Kidney (tissue), 14 donors: Measurements from ENCODE around the gene NACAD. TPM values are rescaled to one million over a fixed set of nuclear protein-coding genes. Genes with fewer than 3 reads are reported as not detected.

ENCODE experiments used
- DNase-seq, 5 donors: peaks; one replicate each; pipeline ENCODE4 v3.0.0-alpha.2; 2013 to 2020
- FAIRE-seq: peaks from 2 replicates; lab custom pipeline; 2012; peaks lifted over from hg19 to GRCh38; lab: Jason Lieb, UNC
- H3K27ac ChIP-seq, 2 donors: one replicate each; pipeline ENCODE4 v1.7.0; 2013; ENCODE audit warnings: low read depth in 2 of 2, low read length in 2 of 2, inconsistent platforms in 1 of 2
- H3K27me3 ChIP-seq: one replicate; pipeline ENCODE4 v1.7.1; 2013; ENCODE audit warnings: low read length, inconsistent platforms; ENCODE audit not compliant: control insufficient read depth, insufficient read depth
- H3K36me3 ChIP-seq, 3 donors: one replicate each; pipeline versions ENCODE4 v1.7.0 to v1.7.1; 2013; ENCODE audit warnings: low read length in 3 of 3, control low read depth in 1 of 3, inconsistent platforms in 1 of 3; ENCODE audit not compliant: insufficient read depth in 3 of 3, control insufficient read depth in 2 of 3
- H3K4me1 ChIP-seq, 3 donors: one replicate each; pipeline versions ENCODE4 v1.7.0 to v1.7.1; 2013; ENCODE audit warnings: low read length in 3 of 3, inconsistent platforms in 1 of 3, low read depth in 1 of 3; ENCODE audit not compliant: control insufficient read depth in 2 of 3, insufficient read depth in 2 of 3
- H3K4me3 ChIP-seq, 3 donors: one replicate each; pipeline versions ENCODE4 v1.7.0 to v1.8.1; 2013; ENCODE audit warnings: low read length in 3 of 3, control low read depth in 1 of 3, inconsistent platforms in 1 of 3
- H3K9ac ChIP-seq, 3 donors: one replicate each; pipeline versions ENCODE4 v1.7.0 to v1.7.1; 2013; ENCODE audit warnings: low read length in 3 of 3, control low read depth in 1 of 3, inconsistent platforms in 1 of 3
- H3K9me3 ChIP-seq, 3 donors: one replicate each; pipeline versions ENCODE4 v1.7.0 to v1.7.1; 2013; ENCODE audit warnings: low read length in 3 of 3, control low read depth in 1 of 3, inconsistent platforms in 1 of 3; ENCODE audit not compliant: control insufficient read depth in 2 of 3, insufficient read depth in 1 of 3
- intact Hi-C: fragments of 100-400 bp; cut with DNase I; formaldehyde crosslinking; loops from one replicate; pipeline ENCODE4 v1.11.1; 2022
- polyA plus RNA-seq: library from polyadenylated mRNA; stranded (reverse); fragments of 350-450 nt; fragmentation: Illumina TruSeq; extraction: RNeasy Lipid Tissue Mini Kit (QIAGEN cat#74804); gene quantifications from one replicate; pipeline ENCODE4 v1.2.3, GENCODE V29; 2014; ENCODE audit warnings: low read depth, low replicate concordance; ENCODE audit not compliant: insufficient read depth
- total RNA-seq: library from RNA; stranded (reverse); fragmentation: NEBNext Ultra II Directional; extraction: Animal tissue kit (Norgen Biotek cat#: 25700); gene quantifications from one replicate; pipeline ENCODE4 v1.2.1, GENCODE V29; 2021
- TF ChIP-seq, protein P1 (sequence below): IDR thresholded peaks from 3 replicates; pipeline ENCODE4 v1.5.1; 2012; ENCODE audit warnings: mild to moderate bottlenecking, moderate library complexity, borderline replicate concordance; ENCODE audit not compliant: insufficient read depth; ENCODE audit errors: extremely low read depth
- donor health status: control.
- donor health status: control.
- donor health status: control.
- donor health status: control.
- donor health status: control.
- donor health status: DM: yes; HTN: yes; CAD: no.
- donor health status: Normal renal cell carcinoma (clear cell type).

Gene NACAD
- total and polyA plus RNA-seq, 2 donors from 2014 or later = 4.2 to 5.0 TPM

DNA sequence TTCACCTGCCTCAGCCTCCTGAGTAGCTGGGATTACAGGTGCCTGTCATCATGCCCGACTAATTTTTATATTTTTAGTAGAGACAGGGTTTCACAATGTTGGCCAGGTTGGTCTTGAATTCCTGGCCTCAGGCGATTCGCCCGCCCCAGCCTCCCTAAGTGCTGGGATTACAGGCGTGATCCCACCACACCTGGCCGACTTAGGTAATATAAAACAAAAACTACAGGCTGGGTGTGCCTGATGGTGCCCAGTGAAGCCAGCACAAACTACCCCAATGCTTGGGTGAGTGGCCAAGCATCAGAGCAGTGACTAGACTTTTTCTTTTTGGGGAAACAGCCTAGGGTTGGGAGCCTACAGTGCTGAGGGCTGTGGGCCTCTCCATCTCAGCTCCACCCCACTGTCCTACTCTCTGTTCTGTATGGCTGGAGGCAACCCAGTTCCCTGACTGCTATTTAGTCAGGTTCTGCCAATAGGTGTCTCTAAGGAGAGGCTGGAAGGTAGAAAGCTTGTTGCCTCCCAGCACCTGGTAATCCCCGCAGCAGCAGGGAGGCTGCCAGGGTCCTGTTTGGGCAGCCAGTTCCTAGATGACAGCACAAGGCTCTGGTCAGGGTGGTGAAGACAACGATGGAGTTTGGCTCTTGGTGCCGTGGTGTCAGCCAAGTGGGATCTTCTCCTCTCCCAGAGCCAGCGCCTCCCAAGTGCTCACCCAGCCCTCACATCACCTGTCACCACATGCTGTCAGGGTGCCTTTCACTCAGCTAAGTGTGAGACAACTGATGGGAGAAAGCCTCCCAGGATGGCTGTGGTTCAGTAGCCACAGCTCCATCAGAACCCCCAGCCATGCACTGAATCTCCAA lies 10.4 kb upstream of the NACAD start:
- H3K36me3 ChIP-seq = peaks cover 6 to 51% (median 46%) of the 10 kb centered on the region in 3 donors
- DNase-seq = peak in 1 of 5 donors; percentile 15
- intact Hi-C loops = no loop called here
- TF ChIP-seq, protein P1, sequence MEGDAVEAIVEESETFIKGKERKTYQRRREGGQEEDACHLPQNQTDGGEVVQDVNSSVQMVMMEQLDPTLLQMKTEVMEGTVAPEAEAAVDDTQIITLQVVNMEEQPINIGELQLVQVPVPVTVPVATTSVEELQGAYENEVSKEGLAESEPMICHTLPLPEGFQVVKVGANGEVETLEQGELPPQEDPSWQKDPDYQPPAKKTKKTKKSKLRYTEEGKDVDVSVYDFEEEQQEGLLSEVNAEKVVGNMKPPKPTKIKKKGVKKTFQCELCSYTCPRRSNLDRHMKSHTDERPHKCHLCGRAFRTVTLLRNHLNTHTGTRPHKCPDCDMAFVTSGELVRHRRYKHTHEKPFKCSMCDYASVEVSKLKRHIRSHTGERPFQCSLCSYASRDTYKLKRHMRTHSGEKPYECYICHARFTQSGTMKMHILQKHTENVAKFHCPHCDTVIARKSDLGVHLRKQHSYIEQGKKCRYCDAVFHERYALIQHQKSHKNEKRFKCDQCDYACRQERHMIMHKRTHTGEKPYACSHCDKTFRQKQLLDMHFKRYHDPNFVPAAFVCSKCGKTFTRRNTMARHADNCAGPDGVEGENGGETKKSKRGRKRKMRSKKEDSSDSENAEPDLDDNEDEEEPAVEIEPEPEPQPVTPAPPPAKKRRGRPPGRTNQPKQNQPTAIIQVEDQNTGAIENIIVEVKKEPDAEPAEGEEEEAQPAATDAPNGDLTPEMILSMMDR = no peak
- no peak overlapping the region for H3K27ac ChIP-seq
- FAIRE-seq = no peak
- H3K4me1 ChIP-seq = no peaks in the 10 kb centered on the region
- H3K27me3 ChIP-seq = no peaks in the 10 kb centered on the region
- H3K9ac ChIP-seq = no peak overlapping the region
- H3K4me3 ChIP-seq = no peak overlapping the region
- peaks cover 0 to 2% (median 0%) of the 10 kb centered on the region in 3 donors for H3K9me3 ChIP-seq

DNA sequence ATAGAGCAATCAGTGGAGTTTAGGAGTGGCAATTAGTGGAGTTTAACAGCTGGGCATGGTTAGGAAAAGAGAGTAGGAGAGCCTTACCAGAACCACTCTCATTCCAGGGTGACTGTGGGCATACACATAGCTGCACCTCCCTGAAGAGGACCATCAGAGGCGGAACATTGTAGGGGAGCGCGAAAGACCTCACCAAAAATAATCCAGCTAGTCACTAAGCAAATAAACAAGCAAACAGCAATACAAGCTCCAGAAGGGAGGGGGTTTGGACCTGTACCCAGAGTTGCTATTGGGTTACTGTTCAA lies 4.1 kb upstream of the NACAD start:
- Histone ChIP-seq H3K9me3 (peaks cover 0 to 2% (median 0%) of the 10 kb centered on the region in 3 donors), H3K9ac (no peak overlapping the region), H3K27ac (no peak overlapping the region), H3K36me3 (no peaks in the 10 kb centered on the region), H3K4me3 (no peak overlapping the region), H3K27me3 (no peaks in the 10 kb centered on the region), H3K4me1 (peaks cover 0 to 2% (median 0%) of the 10 kb centered on the region in 3 donors)
- no peak for FAIRE-seq
- intact Hi-C loops = no loop called here
- no peak for DNase-seq
- TF ChIP-seq, protein P1 = no peak

DNA sequence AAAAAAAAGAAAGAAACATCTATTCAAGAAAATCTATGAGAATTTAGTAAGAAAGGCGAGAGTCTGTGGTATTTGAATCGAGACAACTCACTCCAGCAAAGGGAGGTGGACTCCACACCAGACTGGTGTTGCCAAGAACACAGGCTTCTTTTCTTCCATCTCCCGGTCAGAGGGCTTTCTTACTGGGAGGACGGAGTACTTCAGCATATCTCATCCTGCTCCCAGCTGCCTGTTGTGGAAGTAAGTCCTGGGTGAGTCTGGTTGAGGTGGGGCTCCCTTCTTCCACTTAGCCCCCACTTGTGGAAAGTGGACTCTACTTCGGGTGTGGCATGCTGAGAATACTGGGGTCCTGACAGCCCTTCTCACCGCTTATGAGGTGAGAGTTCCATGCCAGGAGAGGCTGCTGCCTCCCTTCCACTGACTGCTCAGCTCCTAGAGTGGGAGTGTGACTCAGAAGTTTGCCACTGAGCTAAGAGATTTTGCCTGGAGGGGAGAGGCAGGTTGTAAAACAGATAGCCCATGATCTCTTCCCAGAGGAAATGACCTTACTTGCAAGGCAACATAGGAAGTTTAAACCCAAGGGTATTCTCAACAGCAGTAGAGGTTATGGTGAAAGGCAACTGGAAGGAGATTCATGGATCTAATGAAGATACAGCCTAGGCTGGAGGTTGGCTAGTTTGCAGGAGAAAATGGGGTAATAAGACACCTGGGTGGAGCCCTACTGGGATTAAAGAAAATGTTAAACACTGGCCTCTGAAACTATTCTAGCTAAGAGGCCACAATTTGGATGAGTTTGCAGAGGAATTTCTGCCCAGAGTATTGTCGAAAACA lies 3.5 kb upstream of the NACAD start:
- no peaks in the 10 kb centered on the region for H3K27me3 ChIP-seq
- no peaks in the 10 kb centered on the region for H3K36me3 ChIP-seq
- DNase-seq (no peak), FAIRE-seq (no peak)
- no peak overlapping the region for H3K4me3 ChIP-seq
- intact Hi-C loops = no loop called here
- peaks cover 0 to 2% (median 0%) of the 10 kb centered on the region in 3 donors for H3K4me1 ChIP-seq
- TF ChIP-seq, protein P1 = no peak
- H3K9me3 ChIP-seq = peaks cover 0 to 2% (median 0%) of the 10 kb centered on the region in 3 donors
- H3K9ac ChIP-seq = no peak overlapping the region
- H3K27ac ChIP-seq = no peak overlapping the region
